Transverse colon (tissue), 4 donors: ENCODE results near the gene LARGE1.
"Not testable (repeated sequence)": the region's sequence is repeated elsewhere in the genome, so short reads cannot be mapped to it uniquely, and the experiment has no call there.

ENCODE experiments used
- CTCF ChIP-seq, 5 experiments: fragments of 200-600 bp in 3 of 5; fragments of 450-650 bp in 2 of 5; sonication (generic) in 3 of 5; IDR thresholded peaks; 1 replicate in 2 of 5; 2 replicates in 3 of 5; pipeline ENCODE4 v1.5.1; 2016 to 2017; ENCODE audit warnings: antibody characterized with exemption in 5 of 5, inconsistent platforms in 3 of 5, mild to moderate bottlenecking in 2 of 5, moderate library complexity in 1 of 5
- EP300 ChIP-seq: sonication (generic); formaldehyde crosslinking; IDR thresholded peaks from one replicate; pipeline ENCODE4 v1.6.1; 2017; ENCODE audit warnings: antibody characterized with exemption, low read depth
- POLR2AphosphoS5 ChIP-seq, 3 donors: sonication (generic); formaldehyde crosslinking; IDR thresholded peaks; one replicate each; pipeline ENCODE4 v1.6.1; 2016; ENCODE audit warnings: antibody characterized with exemption in 3 of 3

- not testable (repeated sequence) for TF ChIP-seq CTCF (IDR thresholded peaks at IDR 0.05); EP300; POLR2AphosphoS5 (IDR thresholded peaks at IDR 0.05)
Observed at GRCh38 chr22:33857767-33858166, 62.5 kb downstream of the LARGE1 start.
